Measurements from ENCODE around the gene MRPL17. TPM values are rescaled to one million over a fixed set of nuclear protein-coding genes. Genes with fewer than 3 reads are reported as not detected.

The MRPL17 gene
- total RNA-seq, 1 experiment from 2014 or later, result 75.0 TPM

DNA sequence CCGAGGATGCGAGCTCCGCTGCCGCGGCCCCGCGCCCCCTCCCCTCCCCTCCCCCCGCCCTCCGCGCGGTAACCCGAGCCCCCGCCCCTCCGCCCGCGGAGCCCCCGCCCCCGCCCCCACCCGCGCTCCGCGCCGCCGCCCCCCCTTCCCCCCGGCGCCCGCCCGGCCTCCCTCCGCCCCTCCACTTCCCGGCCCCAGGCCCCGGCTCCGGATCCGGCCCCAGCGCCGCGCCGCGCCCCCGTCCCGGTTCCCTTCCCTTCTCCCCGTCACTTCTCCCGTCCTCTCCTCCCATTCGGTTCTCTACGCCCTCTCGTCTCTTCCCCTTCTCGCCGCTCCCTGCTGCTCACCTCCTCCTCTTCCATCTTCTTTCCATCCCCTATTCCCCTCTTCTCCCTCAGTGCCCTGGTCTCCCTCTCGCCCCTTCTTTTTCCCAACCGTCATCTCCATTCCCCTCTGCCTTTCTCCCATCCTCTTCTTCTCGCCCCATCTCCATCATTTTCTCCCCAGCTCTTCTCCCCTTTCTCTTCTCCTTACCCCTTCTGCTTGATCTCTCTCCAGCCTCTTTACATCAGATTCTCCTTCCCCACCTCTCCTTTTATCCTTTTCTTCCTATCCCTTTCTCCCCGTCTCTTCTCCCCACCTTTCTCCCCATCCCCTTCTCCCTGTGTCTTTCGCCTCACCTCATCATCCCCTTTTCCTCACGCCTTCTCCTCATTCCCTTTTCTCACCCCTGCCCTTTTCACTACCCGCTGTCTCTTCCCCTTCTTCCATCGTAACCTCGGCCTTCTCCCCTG is 27.2 kb downstream of the MRPL17 start, which contains the start of gene DCHS1:
Gene DCHS1, minus strand, starts transcription at position 20 of the 794 bp plus-strand sequence. CDS start 14,196 bp downstream, outside the sequence.
- ChIA-PET POLR2A (no interaction called here), CTCF (interaction anchor here (1.3 kb wide), 1 partner anchor 125 kb away, joined by 3 read pairs; no protein-coding TSS in a partner anchor), RAD21 (ENCODE audit: low non-redundant PET in 1 of 2, low total read pairs in 2 of 2, uncharacterized antibody in 2 of 2, unreplicated experiment in 2 of 2) (no interaction called here)
- ATAC-seq, result no peak
- DNase-seq (ENCODE audit: low read depth, low spot score), result no peak
- intact Hi-C loops (cut with micrococcal nuclease), result no loop called here
- TF ChIP-seq EZH2 (IDR thresholded peaks at IDR 0.05) (no peak), ZNF274 (IDR thresholded peaks at IDR 0.05; ENCODE audit: low read depth, low read length) (no peak), RAD21 (IDR thresholded peaks at IDR 0.05; ENCODE audit: low read depth) (no peak), POLR2A (IDR thresholded peaks at IDR 0.05; ENCODE audit: borderline replicate concordance, extremely low read depth, insufficient read depth, insufficient read length) (no peak), SRF (IDR thresholded peaks at IDR 0.05; ENCODE audit: low read depth) (no peak), EGR1 (IDR thresholded peaks at IDR 0.05; ENCODE audit: low read depth) (no peak)
- TF ChIP-seq, protein P1, sequence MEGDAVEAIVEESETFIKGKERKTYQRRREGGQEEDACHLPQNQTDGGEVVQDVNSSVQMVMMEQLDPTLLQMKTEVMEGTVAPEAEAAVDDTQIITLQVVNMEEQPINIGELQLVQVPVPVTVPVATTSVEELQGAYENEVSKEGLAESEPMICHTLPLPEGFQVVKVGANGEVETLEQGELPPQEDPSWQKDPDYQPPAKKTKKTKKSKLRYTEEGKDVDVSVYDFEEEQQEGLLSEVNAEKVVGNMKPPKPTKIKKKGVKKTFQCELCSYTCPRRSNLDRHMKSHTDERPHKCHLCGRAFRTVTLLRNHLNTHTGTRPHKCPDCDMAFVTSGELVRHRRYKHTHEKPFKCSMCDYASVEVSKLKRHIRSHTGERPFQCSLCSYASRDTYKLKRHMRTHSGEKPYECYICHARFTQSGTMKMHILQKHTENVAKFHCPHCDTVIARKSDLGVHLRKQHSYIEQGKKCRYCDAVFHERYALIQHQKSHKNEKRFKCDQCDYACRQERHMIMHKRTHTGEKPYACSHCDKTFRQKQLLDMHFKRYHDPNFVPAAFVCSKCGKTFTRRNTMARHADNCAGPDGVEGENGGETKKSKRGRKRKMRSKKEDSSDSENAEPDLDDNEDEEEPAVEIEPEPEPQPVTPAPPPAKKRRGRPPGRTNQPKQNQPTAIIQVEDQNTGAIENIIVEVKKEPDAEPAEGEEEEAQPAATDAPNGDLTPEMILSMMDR (IDR thresholded peaks at IDR 0.05 in 2 of 3, conservative IDR thresholded peaks at IDR 0.05 in 1 of 3; ENCODE audit: borderline replicate concordance in 1 of 3, insufficient read depth in 1 of 3, low read depth in 2 of 3, low read length in 2 of 3), result no peak
- Histone ChIP-seq H4K20me1 (ENCODE audit: insufficient read depth) (no peaks in the 10 kb centered on the region), H3K9ac (ENCODE audit: low read length) (no peak within 1 kb of the TSS), H3K4me1 (ENCODE audit: control insufficient read depth in 1 of 2, insufficient read depth in 2 of 2, low read length in 2 of 2) (peaks cover 0 to 2% of the 10 kb centered on the region in 2 experiments; a peak in 2 of 4 replicates), H3K4me3 (replicated peaks in 1 of 2; ENCODE audit: low read depth in 1 of 2, low read length in 2 of 2) (no peak within 1 kb of the TSS), H3K79me2 (ENCODE audit: insufficient read depth, low read length) (no peaks in the 10 kb centered on the region), H3K9me3 (ENCODE audit: control insufficient read depth in 1 of 2, insufficient read depth in 1 of 2, low read depth in 1 of 2, low read length in 2 of 2) (no peaks in the 10 kb centered on the region), H3K9me2 (ENCODE audit: insufficient read depth) (no peaks in the 10 kb centered on the region), H3K27me3 (ENCODE audit: insufficient read depth, low read length) (peaks cover 14% of the 10 kb centered on the region; the same call in 1 of the 2 replicates), H2AFZ (ENCODE audit: low read depth, low read length, poor library complexity, severe bottlenecking) (no peak within 1 kb of the TSS), H3K27ac (ENCODE audit: low read depth, low read length) (no peak within 1 kb of the TSS), H3K36me3 (ENCODE audit: control insufficient read depth in 1 of 2, insufficient read depth in 2 of 2, low read length in 2 of 2) (no peaks in the 10 kb centered on the region), H3K4me2 (ENCODE audit: low read length) (no peak within 1 kb of the TSS)
- BruUV-seq (replicated peaks), result no TSS peak
